AG04449 (cell line): ENCODE results near the gene PIH1D1.
A peak's percentile ranks its signal among the peaks of the same experiment; 100 is the strongest.

Source experiments
- CTCF ChIA-PET: fragments of 350-600 bp; formaldehyde crosslinking; extraction: SDS; loops from one replicate; lab custom pipeline; 2021; ENCODE audit warnings: antibody characterized with exemption; lab: Yijun Ruan, JAX
- POLR2A ChIA-PET: fragments of 400-600, 350-600 bp; formaldehyde crosslinking; extraction: SDS; loops from one replicate; lab custom pipeline; 2020; ENCODE audit warnings: antibody characterized with exemption, inconsistent platforms; lab: Yijun Ruan, JAX
- DNase-seq: peaks from one replicate; pipeline ENCODE4 v3.0.0-alpha.2; 2010; ENCODE audit warnings: low read depth, low spot score
- H3K4me3 ChIP-seq: 2 replicates; pipeline ENCODE4 v1.5.1; 2011; ENCODE audit warnings: low read depth, mild to moderate bottlenecking, control low read depth, low read length
- CTCF ChIP-seq: IDR thresholded peaks from one replicate; pipeline ENCODE4 v1.5.1; 2011; ENCODE audit warnings: mild to moderate bottlenecking, moderate library complexity, low read length, control low read depth, inconsistent platforms; ENCODE audit not compliant: insufficient read depth; ENCODE audit errors: missing control alignments

The PIH1D1 gene

GRCh38 chr19:49489601-49490167, 38.1 kb upstream of the PIH1D1 start:
- no peak for TF ChIP-seq CTCF
- ChIA-PET POLR2A (interaction anchor here (2.5 kb wide), 1 partner anchor 11 kb away, joined by 11 read pairs; no protein-coding TSS in a partner anchor), CTCF (interaction anchor here (2.0 kb wide), 1 partner anchor 80 kb away, joined by 11 read pairs; no protein-coding TSS in a partner anchor)
- no peak for DNase-seq
- peak overlapping the region; percentile 90 for H3K4me3 ChIP-seq

GRCh38 chr19:49488863-49489537, 37.4 kb upstream of the PIH1D1 start:
- ChIA-PET POLR2A (interaction anchor here (0.6 to 2.5 kb wide), 4 partner anchors 10 to 104 kb away, joined by 3 to 11 read pairs (median 4); partner anchors contain the start of gene RCN3), CTCF (interaction anchor here (1.2 to 2.0 kb wide), 3 partner anchors 10 to 81 kb away, joined by 3 to 11 read pairs (median 8); no protein-coding TSS in a partner anchor)
- peak overlapping the region; percentile 90 for H3K4me3 ChIP-seq
- DNase-seq: no peak
- TF ChIP-seq CTCF: no peak

GRCh38 chr19:49488046-49488862, 36.6 kb upstream of the PIH1D1 start:
- peak overlapping the region; percentile 90 for H3K4me3 ChIP-seq
- no peak for TF ChIP-seq CTCF
- no peak for DNase-seq
- POLR2A ChIA-PET: interaction anchor here (0.6 to 2.5 kb wide), 7 partner anchors 8 to 152 kb away, joined by 3 to 16 read pairs (median 3); partner anchors contain the start of genes NOSIP, PIH1D1 and RPS11
- CTCF ChIA-PET: interaction anchor here (1.2 to 2.0 kb wide), 5 partner anchors 10 to 81 kb away, joined by 3 to 11 read pairs (median 6); no protein-coding TSS in a partner anchor

GRCh38 chr19:49487277-49488045, 35.8 kb upstream of the PIH1D1 start, which contains the start of gene RPL13A:
RPL13A (plus strand) TSS chr19:49487608; CDS start chr19:49487630, 22 bp downstream.
- no peak for TF ChIP-seq CTCF
- peak within 1 kb of the TSS; percentile 90 for H3K4me3 ChIP-seq
- POLR2A ChIA-PET: interaction anchor here (0.6 to 2.5 kb wide), 5 partner anchors 9 to 153 kb away, joined by 3 to 16 read pairs (median 3); partner anchors contain the start of genes NOSIP, PIH1D1 and RPS11
- DNase-seq: peak; percentile 91
- CTCF ChIA-PET: interaction anchor here (1.2 to 2.0 kb wide), 4 partner anchors 10 to 82 kb away, joined by 5 to 11 read pairs (median 7); no protein-coding TSS in a partner anchor

GRCh38 chr19:49486710-49487276, 35.2 kb upstream of the PIH1D1 start:
- TF ChIP-seq CTCF: no peak
- ChIA-PET CTCF (interaction anchor here (1.0 to 1.2 kb wide), 3 partner anchors 10 to 13 kb away, joined by 3 to 7 read pairs (median 5); partner anchors contain the start of gene FLT3LG), POLR2A (interaction anchor here (1.2 to 1.5 kb wide), 2 partner anchors 9 to 35 kb away, joined by 3 to 16 read pairs; partner anchors contain the start of genes PIH1D1 and RPS11)
- peak overlapping the region; percentile 6; the same call in 1 of the 2 replicates for H3K4me3 ChIP-seq
- DNase-seq: no peak
